ENCODE data around the gene MORF4L1. TPM values are rescaled to one million over a fixed set of nuclear protein-coding genes. Genes with fewer than 3 reads are reported as not detected.
"Not testable (repeated sequence)": the region's sequence is repeated elsewhere in the genome, so short reads cannot be mapped to it uniquely, and the experiment has no call there.

The MORF4L1 gene
- total and polyA plus RNA-seq, 5 experiments from 2014 or later: 271 to 320 (median 298) TPM

DNA sequence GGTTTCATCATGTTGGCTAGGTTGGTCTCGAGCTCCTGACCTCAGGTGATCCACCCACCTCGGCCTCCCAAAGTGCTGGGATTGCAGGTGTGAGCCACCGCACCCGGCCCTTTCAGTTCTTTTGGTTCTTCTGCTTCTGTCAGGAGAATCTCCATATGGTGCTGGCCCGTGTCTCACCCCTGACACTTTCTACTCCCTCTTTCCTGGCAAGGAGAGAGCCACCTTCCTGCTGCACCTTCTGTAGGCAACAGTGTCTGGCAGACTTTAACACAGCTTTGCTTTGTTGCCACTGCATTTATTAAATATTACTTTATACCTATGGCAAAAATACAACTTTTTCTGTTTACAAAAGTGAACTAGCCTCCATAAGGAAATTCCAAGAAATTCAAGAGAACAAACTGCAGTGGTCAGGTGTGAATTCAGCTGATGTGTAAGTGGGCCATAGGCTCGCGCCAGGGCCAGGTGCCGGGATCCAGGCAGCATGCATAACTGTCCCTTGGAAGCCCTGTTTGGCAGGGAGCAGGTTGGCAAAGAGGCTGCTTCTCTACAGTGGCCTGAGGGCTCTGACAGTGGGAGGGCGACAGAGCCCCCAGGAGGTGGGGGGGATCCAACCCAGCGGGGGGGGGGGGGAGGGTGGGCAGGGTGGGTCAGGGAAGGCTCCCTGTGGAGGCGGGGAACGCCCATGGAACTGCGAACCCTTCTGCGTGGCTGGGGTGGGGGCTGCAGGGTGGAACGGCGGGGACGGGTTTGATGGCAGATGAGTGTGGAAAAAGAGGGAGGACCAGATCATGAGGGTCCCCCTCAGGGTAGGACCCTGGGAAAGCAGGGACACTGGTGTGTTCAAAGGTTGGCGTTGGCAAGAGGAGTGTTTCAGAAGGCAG lies 51.0 kb downstream of the MORF4L1 start:
- H3K27ac Mint-ChIP-seq: peak overlapping the region in 2 of 10 donors; percentile 32 to 77
- no peaks in the 10 kb centered on the region for H3K27me3 Mint-ChIP-seq
- peaks cover 0 to 41% (median 5%) of the 10 kb centered on the region in 3 donors for H3K36me3 Mint-ChIP-seq
- DNase-seq (no peak), ATAC-seq (no peak)
- H3K9me3 Mint-ChIP-seq: no peaks in the 10 kb centered on the region
- peaks cover 0 to 7% (median under 1%) of the 10 kb centered on the region in 4 donors for H3K4me1 Mint-ChIP-seq
- no peak overlapping the region for H3K4me3 Mint-ChIP-seq
- POLR2A ChIA-PET: no interaction called here

DNA sequence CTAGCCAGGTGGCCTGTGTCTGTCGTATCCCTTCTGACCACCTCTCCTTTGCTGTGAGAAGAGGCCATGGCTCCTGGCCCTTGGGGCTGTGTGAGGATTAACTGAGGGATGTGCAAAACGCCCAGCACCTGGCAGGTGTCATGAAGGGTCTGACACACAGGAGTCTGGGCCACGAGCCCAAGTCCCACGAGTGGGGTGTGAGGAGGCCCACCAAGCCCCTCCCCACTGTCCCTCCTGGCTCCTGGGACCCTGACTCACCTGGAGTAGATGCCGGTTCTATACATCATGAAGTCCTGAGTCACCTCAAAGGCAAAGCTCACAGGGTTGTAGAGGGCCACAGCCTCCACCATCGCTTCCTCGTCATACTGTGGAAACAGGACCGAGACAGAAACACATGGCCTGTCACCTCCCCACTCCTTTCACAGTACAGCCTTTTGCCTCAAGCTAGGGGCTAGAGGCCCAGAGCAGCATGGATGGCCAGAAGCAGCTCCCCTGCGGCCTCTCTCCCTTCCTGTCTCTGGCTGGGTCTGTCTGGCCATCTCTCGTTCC lies 52.5 kb downstream of the MORF4L1 start:
- H3K4me3 Mint-ChIP-seq: no peak overlapping the region
- ATAC-seq: no peak
- peak overlapping the region in 4 of 10 donors; percentile 25 to 83 (median 32) for H3K27ac Mint-ChIP-seq
- H3K9me3 Mint-ChIP-seq: no peaks in the 10 kb centered on the region
- no peaks in the 10 kb centered on the region for H3K27me3 Mint-ChIP-seq
- peaks cover 0 to 9% (median under 1%) of the 10 kb centered on the region in 4 donors for H3K4me1 Mint-ChIP-seq
- no peak for DNase-seq
- H3K36me3 Mint-ChIP-seq: peaks cover 0 to 27% (median 2%) of the 10 kb centered on the region in 3 donors
- POLR2A ChIA-PET: no interaction called here

DNA sequence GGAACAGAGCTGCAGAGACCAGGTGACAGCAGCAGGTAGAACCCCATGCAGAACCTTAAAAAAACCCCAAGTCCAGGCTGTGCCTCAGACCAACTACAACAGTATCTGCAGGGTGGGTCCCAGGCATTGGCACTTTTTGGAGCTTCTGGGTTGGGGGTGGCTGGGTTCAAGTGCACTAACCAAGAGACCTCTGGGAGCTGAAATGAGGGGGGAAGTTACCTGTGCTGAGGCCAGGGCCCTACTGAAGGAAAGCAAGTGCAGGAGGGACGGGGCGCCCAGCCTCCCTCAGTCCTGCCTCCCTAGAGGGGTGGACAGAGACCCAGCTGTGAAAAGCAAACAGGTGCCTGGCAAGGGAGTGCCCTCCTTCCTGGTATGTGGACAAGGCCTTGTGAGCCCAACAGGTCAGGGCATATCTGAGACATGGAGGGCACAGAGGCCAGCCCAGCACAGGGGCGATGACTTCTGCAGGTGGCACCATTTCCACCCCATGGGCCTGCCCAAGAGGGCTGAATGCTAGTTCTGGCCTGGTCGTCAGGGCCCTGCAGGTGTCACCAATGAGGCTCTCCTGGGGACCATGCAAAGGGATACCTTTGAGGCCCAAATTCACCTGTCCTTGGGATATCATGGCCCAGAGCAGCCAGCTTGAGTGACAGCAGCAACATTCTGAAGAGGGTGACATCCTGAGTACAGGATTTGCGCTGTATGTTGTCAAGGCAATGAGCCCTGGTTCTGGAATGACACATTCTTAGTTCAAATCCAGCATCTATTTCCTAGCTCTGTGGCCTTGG lies 53.5 kb downstream of the MORF4L1 start:
- POLR2A ChIA-PET: no interaction called here
- H3K9me3 Mint-ChIP-seq: no peaks in the 10 kb centered on the region
- no peak for DNase-seq

DNA sequence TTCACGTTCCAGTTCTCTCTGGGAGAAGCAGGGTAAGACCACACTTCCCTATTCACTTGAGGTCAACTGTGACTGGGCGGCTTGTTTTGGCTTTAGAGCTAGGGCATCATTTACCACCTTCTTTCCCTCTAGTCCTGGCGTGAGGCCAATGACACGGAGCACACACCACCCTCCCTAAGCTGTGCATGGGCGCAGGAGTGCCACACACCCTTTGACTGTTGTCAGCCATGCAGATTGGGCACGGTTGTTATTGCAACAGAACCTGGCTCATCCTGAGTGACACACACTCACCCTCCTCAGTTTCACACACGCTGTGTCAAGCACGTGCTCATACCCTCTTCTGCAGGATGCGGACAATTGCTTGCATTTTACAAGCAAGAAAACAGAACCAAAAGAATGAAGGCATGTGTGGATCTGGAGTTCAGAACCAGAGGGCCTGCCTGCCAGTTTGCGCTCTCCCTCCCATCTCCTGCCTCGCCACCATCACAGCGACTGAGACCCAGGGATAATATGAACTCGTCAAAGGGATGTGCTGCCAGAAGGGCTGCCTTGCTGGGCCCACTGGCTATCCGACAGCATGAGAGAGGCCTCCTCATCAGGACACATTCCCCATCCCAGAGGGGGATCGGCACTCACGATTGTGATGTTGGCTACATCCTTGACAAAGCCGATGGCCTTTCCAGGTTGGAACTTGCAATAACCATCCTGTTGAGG lies 54.5 kb downstream of the MORF4L1 start:
- no peak for DNase-seq
- ATAC-seq: no peak
- Mint-ChIP-seq H3K27me3 (no peaks in the 10 kb centered on the region), H3K36me3 (peaks cover 0 to 11% (median 2%) of the 10 kb centered on the region in 3 donors), H3K27ac (peak overlapping the region in 3 of 10 donors; percentile 0 to 51 (median 40)), H3K4me1 (peaks cover 0 to 9% (median 2%) of the 10 kb centered on the region in 4 donors), H3K4me3 (no peak overlapping the region), H3K9me3 (no peaks in the 10 kb centered on the region)
- POLR2A ChIA-PET: no interaction called here

More for the DNA sequence above, 53.5 kb downstream of the MORF4L1 start:
- no peak for ATAC-seq
- Mint-ChIP-seq H3K4me3 (no peak overlapping the region), H3K36me3 (peaks cover 0 to 22% (median 2%) of the 10 kb centered on the region in 3 donors), H3K4me1 (peaks cover 0 to 9% (median 1%) of the 10 kb centered on the region in 4 donors), H3K27ac (peak overlapping the region in 1 of 10 donors; percentile 83), H3K27me3 (no peaks in the 10 kb centered on the region)

DNA sequence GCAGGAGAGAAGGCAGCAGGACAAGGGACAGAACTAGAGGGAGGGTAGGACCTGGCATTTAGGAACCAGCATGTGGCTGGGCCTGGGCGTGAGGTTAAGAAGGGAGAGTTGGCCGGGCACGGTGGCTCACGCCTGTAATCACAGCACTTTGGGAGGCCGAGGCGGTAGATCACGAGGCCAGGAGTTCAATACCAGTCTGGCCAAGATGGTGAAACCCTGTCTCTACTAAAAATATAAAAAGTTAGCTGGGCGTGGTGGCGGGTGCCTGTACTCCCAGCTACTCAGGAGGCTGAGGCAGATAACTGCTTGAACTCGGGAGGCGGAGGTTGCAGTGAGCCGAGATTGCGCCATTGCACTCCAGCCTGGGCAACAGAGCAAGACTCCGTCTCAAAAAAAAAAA lies 55.5 kb downstream of the MORF4L1 start:
- POLR2A ChIA-PET: interaction anchor here (0.7 kb wide), 1 partner anchor 52 kb away, joined by 3 read pairs; no protein-coding TSS in a partner anchor
- DNase-seq, H3K9me3 Mint-ChIP-seq, ATAC-seq, H3K4me3 Mint-ChIP-seq, H3K36me3 Mint-ChIP-seq, H3K27me3 Mint-ChIP-seq, H3K4me1 Mint-ChIP-seq: not testable (repeated sequence)
- peak overlapping the region in 1 of 10 donors; percentile 51 for H3K27ac Mint-ChIP-seq

DNA sequence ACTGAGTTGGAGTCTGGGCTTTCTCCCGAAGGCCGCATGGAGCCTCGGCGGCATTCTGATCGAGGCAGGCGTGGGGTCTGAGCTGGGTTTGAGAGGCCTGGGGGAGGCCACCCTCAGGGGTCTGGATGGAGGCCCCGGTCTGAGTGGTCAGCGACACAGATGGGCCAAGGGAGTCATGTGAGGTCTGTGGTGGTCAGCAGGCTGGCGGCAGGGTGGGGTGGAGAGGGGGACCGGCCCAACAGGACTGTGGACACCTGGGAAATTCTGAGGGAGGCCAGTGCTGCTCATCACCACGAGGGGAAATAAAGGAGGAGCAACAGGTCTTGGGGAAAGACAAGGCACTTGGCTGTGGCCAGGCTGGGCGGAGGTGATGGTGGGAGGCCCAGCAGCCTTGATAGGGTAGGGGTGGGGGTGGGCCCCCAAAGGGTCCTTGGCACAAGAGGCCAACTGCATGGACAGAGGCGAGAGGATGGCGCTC lies 56.0 kb downstream of the MORF4L1 start:
- Mint-ChIP-seq H3K36me3 (peaks cover 0 to 6% (median 2%) of the 10 kb centered on the region in 3 donors), H3K27me3 (no peaks in the 10 kb centered on the region), H3K27ac (peak overlapping the region in 1 of 10 donors; percentile 9), H3K4me1 (peaks cover 0 to 9% (median 2%) of the 10 kb centered on the region in 4 donors), H3K4me3 (no peak overlapping the region), H3K9me3 (no peaks in the 10 kb centered on the region)
- POLR2A ChIA-PET: interaction anchor here (0.7 kb wide), 1 partner anchor 53 kb away, joined by 3 read pairs; no protein-coding TSS in a partner anchor
- no peak for ATAC-seq
- no peak for DNase-seq

DNA sequence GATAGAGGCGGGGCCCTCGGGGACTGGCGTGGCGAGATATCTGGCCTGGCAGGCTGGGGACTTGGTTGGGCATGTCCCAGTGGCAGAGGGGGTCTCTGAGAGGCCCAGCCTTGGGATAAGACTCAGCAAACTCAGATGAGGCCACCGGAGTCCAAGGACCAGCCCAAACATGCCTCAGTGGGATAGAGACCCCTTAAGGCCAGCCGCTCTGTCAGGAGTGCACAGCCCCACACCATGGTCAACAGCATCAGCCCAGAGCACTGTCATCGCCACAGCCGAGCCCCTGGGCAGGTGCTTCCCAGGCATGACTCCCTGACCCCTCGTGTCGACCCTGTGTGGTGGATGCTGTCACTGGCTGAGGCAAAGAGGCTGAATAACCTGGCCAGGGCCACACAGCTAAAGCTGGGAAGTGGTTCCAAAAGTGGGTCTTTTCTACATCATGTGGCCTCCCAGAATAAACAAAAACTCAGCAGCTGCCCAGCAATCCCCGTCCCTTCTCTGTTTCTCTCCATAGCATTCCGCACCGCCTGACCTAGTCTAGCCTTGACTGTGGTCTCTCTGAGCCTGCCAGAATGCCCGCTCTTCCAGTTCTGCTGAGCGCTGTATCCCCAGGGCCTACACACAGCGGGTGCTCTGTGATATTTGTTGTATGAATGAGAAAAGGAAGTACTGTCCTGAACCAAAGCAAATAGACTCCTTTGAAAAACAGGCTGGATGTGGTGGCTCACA lies 57.0 kb downstream of the MORF4L1 start:
- H3K9me3 Mint-ChIP-seq: no peaks in the 10 kb centered on the region
- peak overlapping the region in 1 of 10 donors; percentile 82 for H3K27ac Mint-ChIP-seq
- peaks cover 0 to 3% (median 0%) of the 10 kb centered on the region in 5 donors for H3K27me3 Mint-ChIP-seq
- no peak for DNase-seq
- no peak overlapping the region for H3K4me3 Mint-ChIP-seq
- peaks cover 0 to 9% (median 3%) of the 10 kb centered on the region in 4 donors for H3K4me1 Mint-ChIP-seq
- peaks cover 0 to 2% (median 2%) of the 10 kb centered on the region in 3 donors for H3K36me3 Mint-ChIP-seq
- POLR2A ChIA-PET: no interaction called here
- ATAC-seq: no peak

DNA sequence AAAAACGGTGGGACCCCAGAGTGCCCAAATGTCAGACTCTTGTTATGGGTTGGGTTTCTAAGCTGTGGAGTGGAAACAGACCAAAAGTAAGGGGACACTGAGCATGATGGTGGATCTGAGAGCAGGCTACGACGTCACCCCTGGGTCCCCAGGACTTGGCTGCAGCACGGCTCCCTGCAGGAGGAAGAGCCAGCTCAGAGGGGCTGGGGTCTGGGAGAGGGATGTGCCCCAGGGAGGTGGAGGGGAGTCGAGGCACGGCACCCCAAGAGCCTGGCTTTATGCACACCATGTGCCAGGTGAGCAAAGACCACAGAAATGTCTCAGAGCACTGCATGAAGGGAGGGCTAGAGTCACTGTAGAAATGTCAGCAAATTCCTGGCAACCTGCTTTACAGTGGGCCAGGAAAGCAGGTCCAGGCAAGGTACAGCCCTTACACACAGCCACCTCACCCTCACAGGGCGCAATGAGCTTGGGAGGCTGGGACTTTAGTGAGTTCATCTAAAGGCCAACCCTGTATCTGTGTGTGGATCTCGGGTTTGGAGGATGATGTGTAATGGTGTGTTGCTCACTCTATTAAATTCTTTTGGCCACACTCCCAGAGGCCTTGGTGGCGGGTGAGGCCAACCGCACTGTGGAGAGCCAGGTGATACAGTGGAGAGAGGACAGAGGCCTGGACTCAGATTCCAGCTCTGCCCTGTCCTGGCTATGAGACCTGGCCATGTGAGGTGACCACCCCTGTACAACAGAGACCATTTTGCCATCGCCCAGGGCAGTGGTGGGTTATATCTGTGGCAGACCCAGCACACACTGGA lies 58.1 kb downstream of the MORF4L1 start:
- POLR2A ChIA-PET: no interaction called here
- no peak for DNase-seq
- ATAC-seq: peak in 1 of 2 donors; percentile 9
- Mint-ChIP-seq H3K9me3 (no peaks in the 10 kb centered on the region), H3K4me1 (peaks cover 0 to 7% (median 3%) of the 10 kb centered on the region in 4 donors), H3K27ac (no peak overlapping the region), H3K36me3 (peaks cover 0 to 2% (median 0%) of the 10 kb centered on the region in 3 donors), H3K4me3 (peak overlapping the region in 1 of 10 donors; percentile 14), H3K27me3 (peaks cover 0 to 3% (median 0%) of the 10 kb centered on the region in 5 donors)

DNA sequence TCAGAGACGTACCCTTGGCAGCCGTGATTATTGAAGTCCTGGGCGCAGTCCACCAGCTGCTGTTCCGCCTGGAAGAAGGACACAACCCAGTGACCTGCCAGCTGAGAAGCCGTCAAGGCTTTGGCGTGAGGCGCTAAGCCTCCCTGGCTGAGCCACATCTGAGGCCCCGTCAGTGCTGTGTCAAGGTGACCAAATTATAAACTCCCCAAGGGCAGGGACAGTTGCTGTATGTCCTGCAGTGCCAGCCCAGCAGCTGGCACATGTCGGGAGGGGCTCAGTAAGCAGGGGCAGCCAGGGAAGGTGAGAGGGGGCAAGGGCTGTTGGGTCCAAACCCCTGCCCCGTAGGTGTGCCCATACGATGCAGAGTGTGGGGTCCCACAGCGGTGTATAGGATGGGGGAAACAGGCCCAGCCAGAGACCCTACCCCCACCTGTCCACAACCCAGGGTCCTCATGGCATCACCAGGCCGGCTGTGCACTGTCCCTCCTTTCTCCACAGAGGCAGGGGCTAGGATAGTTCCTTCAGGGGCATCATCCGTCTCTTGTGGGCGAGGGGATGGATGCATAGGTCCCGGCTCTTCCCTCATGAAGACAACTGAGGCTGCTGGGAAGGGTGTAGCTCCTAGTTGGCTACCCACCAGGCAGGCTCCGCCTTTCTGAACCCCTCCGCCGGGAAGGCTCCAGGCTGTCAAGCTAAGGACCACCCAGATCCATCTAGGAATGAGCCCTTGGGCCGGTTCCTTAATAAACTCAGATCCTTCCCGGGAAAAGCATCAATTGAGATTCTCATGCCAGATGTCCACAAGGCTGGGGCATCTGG lies 59.0 kb downstream of the MORF4L1 start:
- Mint-ChIP-seq H3K36me3 (peaks cover 0 to 2% (median 0%) of the 10 kb centered on the region in 3 donors), H3K4me3 (no peak overlapping the region), H3K4me1 (peaks cover 0 to 13% (median 4%) of the 10 kb centered on the region in 4 donors), H3K27me3 (peaks cover 0 to 3% (median 0%) of the 10 kb centered on the region in 5 donors), H3K27ac (no peak overlapping the region), H3K9me3 (no peaks in the 10 kb centered on the region)
- ATAC-seq (no peak), DNase-seq (no peak)
- POLR2A ChIA-PET: no interaction called here

DNA sequence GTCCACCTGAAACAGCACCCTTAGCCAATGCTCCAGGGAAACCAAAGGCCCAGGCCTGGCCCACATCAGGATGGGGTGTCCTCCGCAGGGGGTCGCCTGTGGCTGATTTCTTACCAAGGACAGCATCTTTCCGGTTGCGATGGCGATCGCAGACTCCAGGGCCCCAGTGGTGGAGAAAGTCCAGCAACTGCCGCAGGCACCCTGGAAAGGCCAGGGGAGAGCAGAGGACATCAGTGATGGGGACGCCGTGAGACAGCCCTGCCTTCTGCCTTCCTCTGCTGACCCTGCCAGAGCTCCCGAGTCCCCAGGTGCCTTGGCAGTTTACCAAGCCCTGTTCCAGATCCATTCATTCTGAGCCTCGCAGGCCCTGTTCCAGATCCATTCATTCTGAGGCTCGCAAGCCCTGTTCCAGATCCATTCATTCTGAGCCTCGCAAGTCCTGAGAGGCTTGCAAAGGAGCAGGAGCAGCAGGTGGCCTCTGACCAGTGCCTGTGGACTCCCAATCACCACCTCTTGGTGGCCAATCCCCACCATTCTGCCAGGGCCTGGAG lies 59.6 kb downstream of the MORF4L1 start:
- Mint-ChIP-seq H3K27me3 (peaks cover 0 to 3% (median 0%) of the 10 kb centered on the region in 5 donors), H3K36me3 (peaks cover 0 to 2% (median 0%) of the 10 kb centered on the region in 3 donors), H3K27ac (no peak overlapping the region), H3K4me1 (peaks cover 0 to 20% (median 5%) of the 10 kb centered on the region in 4 donors), H3K9me3 (no peaks in the 10 kb centered on the region), H3K4me3 (no peak overlapping the region)
- ATAC-seq (no peak), DNase-seq (no peak)
- POLR2A ChIA-PET: no interaction called here

All from naive thymus-derived CD8-positive, alpha-beta T cell (primary cell).